Parathyroid adenoma (tissue), 2 donors: ENCODE results near the gene TRIM43B.
"Not testable (repeated sequence)": the region's sequence is repeated elsewhere in the genome, so short reads cannot be mapped to it uniquely, and the experiment has no call there.

ENCODE experiments used
- H2AFZ ChIP-seq: fragments of 300-600 bp; sonication (generic); one replicate; pipeline ENCODE4 v1.7.0; 2017; ENCODE audit warnings: antibody characterized with exemption, mild to moderate bottlenecking
- H3K27ac ChIP-seq: fragments of 300-600 bp; sonication (generic); one replicate; pipeline ENCODE4 v1.7.0; 2017
- H3K27me3 ChIP-seq: fragments of 300-600 bp; sonication (generic); one replicate; pipeline ENCODE4 v1.7.0; 2017; ENCODE audit warnings: low read length; ENCODE audit not compliant: control insufficient read depth, insufficient read depth
- H3K36me3 ChIP-seq: fragments of 300-600 bp; sonication (generic); one replicate; pipeline ENCODE4 v1.7.0; 2017; ENCODE audit warnings: low read length; ENCODE audit not compliant: control insufficient read depth, insufficient read depth
- H3K4me1 ChIP-seq: fragments of 300-600 bp; sonication (generic); one replicate; pipeline ENCODE4 v1.7.0; 2017; ENCODE audit warnings: control low read depth
- H3K4me2 ChIP-seq: fragments of 300-600 bp; sonication (generic); one replicate; pipeline ENCODE4 v1.7.0; 2017; ENCODE audit warnings: low read length
- H3K4me3 ChIP-seq: fragments of 300-600 bp; sonication (generic); one replicate; pipeline ENCODE4 v1.7.0; 2017; ENCODE audit warnings: low read depth, low read length
- H3K79me2 ChIP-seq: fragments of 300-600 bp; sonication (generic); one replicate; pipeline ENCODE4 v1.7.0; 2017; ENCODE audit warnings: control low read depth
- H3K9ac ChIP-seq: fragments of 300-600 bp; sonication (generic); one replicate; pipeline ENCODE4 v1.7.0; 2017; ENCODE audit warnings: mild to moderate bottlenecking
- H3K9me3 ChIP-seq: fragments of 300-600 bp; sonication (generic); one replicate; pipeline ENCODE4 v1.7.0; 2017; ENCODE audit warnings: low read length; ENCODE audit not compliant: control insufficient read depth
- donor health status: primary hyperparathyroidism.

Gene TRIM43B

GRCh38 chr2:95434507-95435076, 50.0 kb downstream of the TRIM43B start:
- H3K79me2 ChIP-seq, H3K9ac ChIP-seq, H3K4me3 ChIP-seq, H3K4me2 ChIP-seq, H2AFZ ChIP-seq, H3K27me3 ChIP-seq, H3K9me3 ChIP-seq, H3K4me1 ChIP-seq, H3K27ac ChIP-seq, H3K36me3 ChIP-seq: not testable (repeated sequence)

GRCh38 chr2:95433973-95434372, 50.6 kb downstream of the TRIM43B start:
- not testable (repeated sequence) for H2AFZ ChIP-seq

GRCh38 chr2:95433373-95433772, 51.2 kb downstream of the TRIM43B start:
- H3K79me2 ChIP-seq, H3K9me3 ChIP-seq, H3K36me3 ChIP-seq, H3K4me2 ChIP-seq, H2AFZ ChIP-seq, H3K27ac ChIP-seq, H3K9ac ChIP-seq, H3K4me1 ChIP-seq, H3K4me3 ChIP-seq, H3K27me3 ChIP-seq: not testable (repeated sequence)

More at GRCh38 chr2:95433973-95434372, 50.6 kb downstream of the TRIM43B start:
- H3K36me3 ChIP-seq, H3K4me3 ChIP-seq, H3K4me1 ChIP-seq, H3K27ac ChIP-seq, H3K4me2 ChIP-seq, H3K9ac ChIP-seq, H3K79me2 ChIP-seq, H3K9me3 ChIP-seq, H3K27me3 ChIP-seq: not testable (repeated sequence)

- H3K36me3 ChIP-seq, H3K4me1 ChIP-seq, H2AFZ ChIP-seq, H3K27me3 ChIP-seq, H3K4me3 ChIP-seq, H3K27ac ChIP-seq, H3K9me3 ChIP-seq, H3K4me2 ChIP-seq, H3K79me2 ChIP-seq, H3K9ac ChIP-seq: not testable (repeated sequence)
Measured at GRCh38 chr2:95429748-95430467, 54.6 kb downstream of the TRIM43B start.

- H2AFZ ChIP-seq, H3K79me2 ChIP-seq, H3K9ac ChIP-seq, H3K36me3 ChIP-seq, H3K4me1 ChIP-seq, H3K9me3 ChIP-seq, H3K27me3 ChIP-seq, H3K27ac ChIP-seq, H3K4me2 ChIP-seq, H3K4me3 ChIP-seq: not testable (repeated sequence)
Measured at GRCh38 chr2:95427196-95427867, 57.2 kb downstream of the TRIM43B start.
